Muscle layer of duodenum (tissue), 2 donors: ENCODE results near the gene RAB42.

Experiments used
- H3K27ac ChIP-seq: one replicate; pipeline ENCODE4 v1.7.0; 2013; ENCODE audit warnings: mild to moderate bottlenecking, low read length
- H3K27me3 ChIP-seq: one replicate; pipeline ENCODE4 v1.7.0; 2013; ENCODE audit warnings: low read depth, mild to moderate bottlenecking, control low read depth, low read length
- H3K36me3 ChIP-seq, 2 donors: one replicate each; pipeline ENCODE4 v1.7.0; 2013; ENCODE audit warnings: low read length in 2 of 2, control low read depth in 1 of 2, mild to moderate bottlenecking in 1 of 2; ENCODE audit not compliant: insufficient read depth in 2 of 2, control insufficient read depth in 1 of 2
- H3K4me1 ChIP-seq, 2 donors: one replicate each; pipeline ENCODE4 v1.7.0; 2013; ENCODE audit warnings: low read length in 2 of 2, mild to moderate bottlenecking in 2 of 2, control low read depth in 1 of 2, moderate library complexity in 1 of 2; ENCODE audit not compliant: insufficient read depth in 2 of 2, control insufficient read depth in 1 of 2
- H3K4me3 ChIP-seq, 2 donors: one replicate each; pipeline ENCODE4 v1.7.0; 2013; ENCODE audit warnings: low read length in 2 of 2, low read depth in 1 of 2, mild to moderate bottlenecking in 1 of 2
- H3K9me3 ChIP-seq, 2 donors: one replicate each; pipeline ENCODE4 v1.7.0; 2013; ENCODE audit warnings: low read length in 2 of 2, control low read depth in 1 of 2, mild to moderate bottlenecking in 1 of 2; ENCODE audit not compliant: control insufficient read depth in 1 of 2
- donor health status: healthy.

RAB42 gene, protein sequence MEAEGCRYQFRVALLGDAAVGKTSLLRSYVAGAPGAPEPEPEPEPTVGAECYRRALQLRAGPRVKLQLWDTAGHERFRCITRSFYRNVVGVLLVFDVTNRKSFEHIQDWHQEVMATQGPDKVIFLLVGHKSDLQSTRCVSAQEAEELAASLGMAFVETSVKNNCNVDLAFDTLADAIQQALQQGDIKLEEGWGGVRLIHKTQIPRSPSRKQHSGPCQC

GRCh38 chr1:28591708-28592320, at the start of gene RAB42:
RAB42 (plus strand) TSS chr1:28592265; CDS start chr1:28592512, 247 bp downstream.
- no peak within 1 kb of the TSS for H3K27ac ChIP-seq

GRCh38 chr1:28545246-28545628, 46.8 kb upstream of the RAB42 start:
- H3K36me3 ChIP-seq = no peaks in the 10 kb centered on the region
- H3K4me3 ChIP-seq = no peak overlapping the region
- H3K9me3 ChIP-seq = no peaks in the 10 kb centered on the region
- no peaks in the 10 kb centered on the region for H3K27me3 ChIP-seq
- no peaks in the 10 kb centered on the region for H3K4me1 ChIP-seq
- H3K27ac ChIP-seq = no peak overlapping the region

More at GRCh38 chr1:28591708-28592320, at the start of gene RAB42:
- Histone ChIP-seq H3K9me3 (no peaks in the 10 kb centered on the region), H3K4me3 (peak within 1 kb of the TSS; percentile 57 to 66), H3K27me3 (no peaks in the 10 kb centered on the region), H3K36me3 (no peaks in the 10 kb centered on the region), H3K4me1 (peaks cover 0 to 5% of the 10 kb centered on the region in 2 donors)

- H3K27me3 ChIP-seq = no peaks in the 10 kb centered on the region
- H3K27ac ChIP-seq = no peak overlapping the region
- no peaks in the 10 kb centered on the region for H3K36me3 ChIP-seq
- H3K9me3 ChIP-seq = no peaks in the 10 kb centered on the region
- no peak overlapping the region for H3K4me3 ChIP-seq
- H3K4me1 ChIP-seq = no peaks in the 10 kb centered on the region
Measured at GRCh38 chr1:28548318-28548717, 43.7 kb upstream of the RAB42 start.

GRCh38 chr1:28551381-28551780, 40.7 kb upstream of the RAB42 start:
- Histone ChIP-seq H3K36me3 (peaks cover 0 to 4% of the 10 kb centered on the region in 2 donors), H3K27me3 (no peaks in the 10 kb centered on the region), H3K4me3 (no peak overlapping the region), H3K4me1 (no peaks in the 10 kb centered on the region), H3K9me3 (no peaks in the 10 kb centered on the region), H3K27ac (no peak overlapping the region)

GRCh38 chr1:28552758-28553663, 39.1 kb upstream of the RAB42 start, which contains the start of gene TRNAU1AP:
TRNAU1AP (plus strand) TSS chr1:28553085; CDS start chr1:28553111, 26 bp downstream.
- no peaks in the 10 kb centered on the region for H3K9me3 ChIP-seq
- H3K27me3 ChIP-seq = no peaks in the 10 kb centered on the region

GRCh38 chr1:28560886-28561285, 31.2 kb upstream of the RAB42 start:
- Histone ChIP-seq H3K27ac (no peak overlapping the region), H3K27me3 (no peaks in the 10 kb centered on the region), H3K36me3 (peaks cover 32 to 53% of the 10 kb centered on the region in 2 donors), H3K4me1 (no peaks in the 10 kb centered on the region), H3K4me3 (no peak overlapping the region), H3K9me3 (no peaks in the 10 kb centered on the region)

More at GRCh38 chr1:28552758-28553663, 39.1 kb upstream of the RAB42 start, which contains the start of gene TRNAU1AP:
- no peaks in the 10 kb centered on the region for H3K4me1 ChIP-seq
- H3K27ac ChIP-seq = peak within 1 kb of the TSS; percentile 87
- H3K4me3 ChIP-seq = peak within 1 kb of the TSS; percentile 94 to 97
- H3K36me3 ChIP-seq = peaks cover 0 to 4% of the 10 kb centered on the region in 2 donors

DNA sequence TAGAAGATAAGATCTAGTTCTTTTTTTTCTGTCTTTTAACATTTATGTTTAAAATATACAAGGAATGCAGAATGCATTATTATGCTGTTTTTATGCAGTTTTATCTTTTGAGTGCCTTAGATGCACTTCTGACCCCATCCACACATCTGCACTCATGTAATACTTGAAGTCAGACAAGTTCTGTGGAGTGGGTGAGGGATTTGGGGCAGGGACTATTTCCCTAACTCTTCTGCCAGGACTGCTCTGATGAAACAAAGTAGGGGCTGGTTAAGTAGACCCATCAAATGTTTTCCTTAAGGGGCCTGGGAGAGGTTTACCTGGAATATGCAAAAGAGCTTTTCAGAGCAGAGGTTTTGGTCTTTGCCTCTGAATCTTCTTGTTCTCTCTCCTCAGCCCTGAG, 27.8 kb upstream of the RAB42 start:
- Histone ChIP-seq H3K36me3 (peaks cover 49 to 81% of the 10 kb centered on the region in 2 donors), H3K4me3 (no peak overlapping the region), H3K9me3 (no peaks in the 10 kb centered on the region), H3K27me3 (no peaks in the 10 kb centered on the region), H3K27ac (no peak overlapping the region), H3K4me1 (no peaks in the 10 kb centered on the region)

DNA sequence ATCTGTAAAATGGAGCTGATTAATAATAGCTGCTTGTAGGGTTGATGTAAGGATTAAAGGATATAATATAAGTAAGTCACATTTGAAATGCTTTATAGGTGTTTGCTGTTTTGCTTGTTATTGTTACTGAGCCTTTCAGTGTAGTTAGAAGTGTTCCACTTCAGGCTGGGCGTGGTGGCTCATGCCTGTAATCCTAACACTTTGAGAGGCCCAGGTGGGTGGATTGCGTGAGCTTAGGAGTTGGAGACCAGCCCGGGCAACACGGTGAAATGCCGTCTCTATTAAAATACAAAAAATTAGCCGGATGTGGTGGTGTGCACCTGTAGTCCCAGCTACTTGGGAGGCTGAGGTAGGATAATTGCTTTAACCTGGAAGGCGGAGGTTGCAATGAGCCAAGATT, 27.0 kb upstream of the RAB42 start:
- peaks cover 49 to 76% of the 10 kb centered on the region in 2 donors for H3K36me3 ChIP-seq
- H3K27me3 ChIP-seq = no peaks in the 10 kb centered on the region
- no peaks in the 10 kb centered on the region for H3K9me3 ChIP-seq
- H3K27ac ChIP-seq = no peak overlapping the region
- no peaks in the 10 kb centered on the region for H3K4me1 ChIP-seq
- no peak overlapping the region for H3K4me3 ChIP-seq

DNA sequence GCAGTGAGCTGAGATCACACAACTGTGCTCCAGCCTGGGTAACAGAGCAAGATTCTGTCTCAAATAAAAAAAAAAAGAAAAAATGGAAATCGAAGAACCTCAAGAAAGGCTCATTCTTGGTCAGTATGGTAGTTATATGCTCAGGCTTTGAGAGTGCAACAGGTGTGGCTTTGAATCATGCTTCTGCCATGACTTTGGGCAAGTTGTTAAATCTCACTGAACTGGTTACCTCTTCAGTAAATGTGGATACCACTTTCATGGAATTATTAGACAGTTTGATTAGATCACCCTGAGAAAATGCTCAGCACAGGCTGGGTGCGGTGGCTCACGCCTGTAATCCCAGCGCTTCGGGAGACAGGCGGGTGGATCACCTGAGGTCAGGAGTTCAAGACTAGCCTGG, 26.3 kb upstream of the RAB42 start:
- H3K4me3 ChIP-seq = no peak overlapping the region
- no peaks in the 10 kb centered on the region for H3K27me3 ChIP-seq
- H3K36me3 ChIP-seq = peaks cover 45 to 75% of the 10 kb centered on the region in 2 donors
- H3K27ac ChIP-seq = no peak overlapping the region
- no peaks in the 10 kb centered on the region for H3K9me3 ChIP-seq
- H3K4me1 ChIP-seq = no peaks in the 10 kb centered on the region

GRCh38 chr1:28566931-28567330, 25.1 kb upstream of the RAB42 start:
- peaks cover 42 to 75% of the 10 kb centered on the region in 2 donors for H3K36me3 ChIP-seq
- H3K9me3 ChIP-seq = no peaks in the 10 kb centered on the region
- no peak overlapping the region for H3K27ac ChIP-seq
- H3K27me3 ChIP-seq = no peaks in the 10 kb centered on the region
- H3K4me1 ChIP-seq = no peaks in the 10 kb centered on the region
- H3K4me3 ChIP-seq = no peak overlapping the region

- Histone ChIP-seq H3K27me3 (no peaks in the 10 kb centered on the region), H3K4me3 (no peak overlapping the region), H3K9me3 (no peaks in the 10 kb centered on the region), H3K4me1 (no peaks in the 10 kb centered on the region), H3K36me3 (peaks cover 20 to 65% of the 10 kb centered on the region in 2 donors), H3K27ac (no peak overlapping the region)
Measured at GRCh38 chr1:28571911-28572310, 20.2 kb upstream of the RAB42 start.
